HepG2 (cell line): ENCODE data around the gene ING5. TPM values are rescaled to one million over a fixed set of nuclear protein-coding genes. Genes with fewer than 3 reads are reported as not detected.
A peak's percentile ranks its signal among the peaks of the same experiment; 100 is the strongest.

ENCODE experiments used
- ARNT ChIP-seq: fragments of 450-650 bp; IDR thresholded peaks from 2 replicates; pipeline ENCODE4 v1.6.1; 2017
- KLF11 ChIP-seq: IDR thresholded peaks from 2 replicates; pipeline ENCODE4 v1.6.1; 2016; ENCODE audit warnings: missing compliant biosample characterization
- POLR2AphosphoS2 ChIP-seq: IDR thresholded peaks from 2 replicates; pipeline ENCODE4 v1.6.1; 2011; ENCODE audit warnings: low read depth, low read length, improper control_type of control experiment
- REXO4 ChIP-seq: sonication (generic); formaldehyde crosslinking; IDR thresholded peaks from 2 replicates; pipeline ENCODE4 v1.8.0; 2022; ENCODE audit warnings: missing genetic modification reagents, mild to moderate bottlenecking, borderline replicate concordance
- SATB2 ChIP-seq: sonication (generic); formaldehyde crosslinking; IDR thresholded peaks from 2 replicates; pipeline ENCODE4 v1.5.0; 2020; ENCODE audit warnings: missing genetic modification reagents
- SNAPC4 ChIP-seq: sonication (generic); formaldehyde crosslinking; IDR thresholded peaks from 2 replicates; pipeline ENCODE4 v1.4.0; 2020; ENCODE audit warnings: mild to moderate bottlenecking, missing genetic modification reagents
- TERF1 ChIP-seq: sonication (generic); formaldehyde crosslinking; IDR thresholded peaks from 2 replicates; pipeline ENCODE4 v1.8.0; 2022; ENCODE audit warnings: mild to moderate bottlenecking, missing genetic modification reagents, moderate library complexity
- ZIK1 ChIP-seq: sonication (generic); formaldehyde crosslinking; IDR thresholded peaks from 2 replicates; pipeline ENCODE4 v1.5.0; 2020; ENCODE audit warnings: mild to moderate bottlenecking, low read depth, missing genetic modification reagents, borderline replicate concordance
- ZNF3 ChIP-seq: IDR thresholded peaks from 2 replicates; pipeline ENCODE4 v1.7.0; 2017; ENCODE audit warnings: inconsistent platforms
- ZNF326 ChIP-seq: sonication (generic); formaldehyde crosslinking; IDR thresholded peaks from 2 replicates; pipeline ENCODE4 v1.4.0; 2020; ENCODE audit warnings: missing genetic modification reagents, borderline replicate concordance
- ZNF550 ChIP-seq: sonication (generic); formaldehyde crosslinking; IDR thresholded peaks from 2 replicates; pipeline ENCODE4 v1.4.0; 2020; ENCODE audit warnings: mild to moderate bottlenecking, missing genetic modification reagents, borderline replicate concordance
- polyA plus RNA-seq, 8 experiments: library from polyadenylated mRNA; depleted of rRNA in 3 of 8; stranded (reverse) in 7 of 8; unstranded in 1 of 8; fragments of >200 nt; fragmentation: Illumina TruSeq in 4 of 8; extraction: Trizol in 4 of 8; gene quantifications; 2 replicates each; pipeline versions ENCODE4 v1.2.1 to v1.2.3, GENCODE V29; 2011 to 2016; ENCODE audit warnings: low read depth in 4 of 8, missing spikeins in 1 of 8, mixed read lengths in 1 of 8; ENCODE audit not compliant: insufficient read depth in 1 of 8
- total RNA-seq, 5 experiments: library from RNA; depleted of rRNA; stranded (reverse); fragments of >200 nt; fragmentation: Illumina TruSeq; extraction: Trizol; gene quantifications; 2 replicates each; pipeline ENCODE4 v1.2.3, GENCODE V29; 2016; ENCODE audit warnings: low read depth in 1 of 5
- TF ChIP-seq, protein P1 (sequence below): sonication (generic); formaldehyde crosslinking; IDR thresholded peaks from 2 replicates; pipeline ENCODE4 v1.5.0; 2020; ENCODE audit warnings: mild to moderate bottlenecking, missing genetic modification reagents, borderline replicate concordance
- TF ChIP-seq, protein P2 (sequence below): sonication (generic); formaldehyde crosslinking; IDR thresholded peaks from 2 replicates; pipeline ENCODE4 v1.5.1; 2020; ENCODE audit warnings: mild to moderate bottlenecking, missing genetic modification reagents, moderate library complexity

The ING5 gene
- total and polyA plus RNA-seq, 2 of the 13 experiments (the other 11 are each of a cell fraction or from before 2014, with no cell fraction given), result 61.9 to 71.9 TPM

DNA sequence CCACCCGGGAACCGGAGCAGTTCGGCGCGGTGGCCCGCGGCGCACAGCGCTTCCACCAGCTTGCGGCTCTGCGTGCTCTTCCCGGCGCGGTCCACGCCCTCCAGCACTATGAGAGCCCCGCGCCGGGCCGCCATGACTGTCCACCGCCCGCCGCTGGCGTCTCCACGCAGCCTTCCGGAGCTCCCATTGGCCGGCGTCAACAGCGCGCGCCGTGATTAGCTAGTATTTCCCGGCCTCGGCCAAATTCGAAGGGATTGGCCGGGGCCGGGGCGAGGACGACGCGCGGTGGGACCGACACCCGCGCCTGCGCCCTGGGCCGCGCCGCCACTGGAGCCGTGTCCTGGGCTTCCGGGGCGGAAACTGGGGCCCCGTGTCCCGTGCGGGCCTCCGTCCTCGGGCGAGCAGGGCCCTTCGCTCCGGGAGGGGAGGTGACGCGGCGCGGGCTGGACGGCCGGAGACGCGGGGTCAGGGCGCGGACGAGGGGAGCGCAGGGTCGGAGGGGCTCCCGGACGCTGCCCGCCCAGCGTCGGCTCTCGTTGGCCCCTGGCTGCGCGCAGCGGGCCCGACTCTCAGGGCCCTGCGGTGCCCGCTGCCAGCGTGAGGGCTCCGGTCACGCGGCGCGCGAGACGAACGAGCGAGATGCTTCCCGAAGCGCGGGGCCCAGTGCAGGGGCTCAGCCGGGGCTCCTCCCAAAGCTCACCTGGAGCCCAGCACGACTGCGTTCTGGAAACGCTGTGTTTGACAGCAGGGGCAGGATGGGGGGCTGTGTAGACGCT lies 15.0 kb upstream of the ING5 start, which contains the start of gene DTYMK (continued):
- TF ChIP-seq, protein P1, sequence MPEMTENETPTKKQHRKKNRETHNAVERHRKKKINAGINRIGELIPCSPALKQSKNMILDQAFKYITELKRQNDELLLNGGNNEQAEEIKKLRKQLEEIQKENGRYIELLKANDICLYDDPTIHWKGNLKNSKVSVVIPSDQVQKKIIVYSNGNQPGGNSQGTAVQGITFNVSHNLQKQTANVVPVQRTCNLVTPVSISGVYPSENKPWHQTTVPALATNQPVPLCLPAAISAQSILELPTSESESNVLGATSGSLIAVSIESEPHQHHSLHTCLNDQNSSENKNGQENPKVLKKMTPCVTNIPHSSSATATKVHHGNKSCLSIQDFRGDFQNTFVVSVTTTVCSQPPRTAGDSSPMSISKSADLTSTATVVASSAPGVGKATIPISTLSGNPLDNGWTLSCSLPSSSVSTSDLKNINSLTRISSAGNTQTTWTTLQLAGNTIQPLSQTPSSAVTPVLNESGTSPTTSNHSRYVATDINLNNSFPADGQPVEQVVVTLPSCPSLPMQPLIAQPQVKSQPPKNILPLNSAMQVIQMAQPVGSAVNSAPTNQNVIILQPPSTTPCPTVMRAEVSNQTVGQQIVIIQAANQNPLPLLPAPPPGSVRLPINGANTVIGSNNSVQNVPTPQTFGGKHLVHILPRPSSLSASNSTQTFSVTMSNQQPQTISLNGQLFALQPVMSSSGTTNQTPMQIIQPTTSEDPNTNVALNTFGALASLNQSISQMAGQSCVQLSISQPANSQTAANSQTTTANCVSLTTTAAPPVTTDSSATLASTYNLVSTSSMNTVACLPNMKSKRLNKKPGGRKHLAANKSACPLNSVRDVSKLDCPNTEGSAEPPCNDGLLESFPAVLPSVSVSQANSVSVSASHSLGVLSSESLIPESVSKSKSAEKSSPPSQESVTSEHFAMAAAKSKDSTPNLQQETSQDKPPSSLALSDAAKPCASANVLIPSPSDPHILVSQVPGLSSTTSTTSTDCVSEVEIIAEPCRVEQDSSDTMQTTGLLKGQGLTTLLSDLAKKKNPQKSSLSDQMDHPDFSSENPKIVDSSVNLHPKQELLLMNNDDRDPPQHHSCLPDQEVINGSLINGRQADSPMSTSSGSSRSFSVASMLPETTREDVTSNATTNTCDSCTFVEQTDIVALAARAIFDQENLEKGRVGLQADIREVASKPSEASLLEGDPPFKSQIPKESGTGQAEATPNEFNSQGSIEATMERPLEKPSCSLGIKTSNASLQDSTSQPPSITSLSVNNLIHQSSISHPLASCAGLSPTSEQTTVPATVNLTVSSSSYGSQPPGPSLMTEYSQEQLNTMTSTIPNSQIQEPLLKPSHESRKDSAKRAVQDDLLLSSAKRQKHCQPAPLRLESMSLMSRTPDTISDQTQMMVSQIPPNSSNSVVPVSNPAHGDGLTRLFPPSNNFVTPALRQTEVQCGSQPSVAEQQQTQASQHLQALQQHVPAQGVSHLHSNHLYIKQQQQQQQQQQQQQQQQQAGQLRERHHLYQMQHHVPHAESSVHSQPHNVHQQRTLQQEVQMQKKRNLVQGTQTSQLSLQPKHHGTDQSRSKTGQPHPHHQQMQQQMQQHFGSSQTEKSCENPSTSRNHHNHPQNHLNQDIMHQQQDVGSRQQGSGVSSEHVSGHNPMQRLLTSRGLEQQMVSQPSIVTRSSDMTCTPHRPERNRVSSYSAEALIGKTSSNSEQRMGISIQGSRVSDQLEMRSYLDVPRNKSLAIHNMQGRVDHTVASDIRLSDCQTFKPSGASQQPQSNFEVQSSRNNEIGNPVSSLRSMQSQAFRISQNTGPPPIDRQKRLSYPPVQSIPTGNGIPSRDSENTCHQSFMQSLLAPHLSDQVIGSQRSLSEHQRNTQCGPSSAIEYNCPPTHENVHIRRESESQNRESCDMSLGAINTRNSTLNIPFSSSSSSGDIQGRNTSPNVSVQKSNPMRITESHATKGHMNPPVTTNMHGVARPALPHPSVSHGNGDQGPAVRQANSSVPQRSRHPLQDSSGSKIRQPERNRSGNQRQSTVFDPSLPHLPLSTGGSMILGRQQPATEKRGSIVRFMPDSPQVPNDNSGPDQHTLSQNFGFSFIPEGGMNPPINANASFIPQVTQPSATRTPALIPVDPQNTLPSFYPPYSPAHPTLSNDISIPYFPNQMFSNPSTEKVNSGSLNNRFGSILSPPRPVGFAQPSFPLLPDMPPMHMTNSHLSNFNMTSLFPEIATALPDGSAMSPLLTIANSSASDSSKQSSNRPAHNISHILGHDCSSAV, result no peak
- TF ChIP-seq ZIK1 (CRISPR knock-in tag) (peak; percentile 97), ARNT (no peak), TERF1 (CRISPR knock-in tag) (peak; percentile 89; the same call in 1 of the 2 replicates), ZNF326 (CRISPR knock-in tag) (no peak), POLR2AphosphoS2 (peak; percentile 88; the same call in 1 of the 2 replicates), REXO4 (CRISPR knock-in tag) (peak; percentile 71; the same call in 1 of the 2 replicates), SATB2 (CRISPR knock-in tag) (peak; percentile 71; the same call in 1 of the 2 replicates), ZNF550 (CRISPR knock-in tag) (no peak), ZNF3 (no peak), SNAPC4 (CRISPR knock-in tag) (no peak), KLF11 (CRISPR knock-in tag) (no peak)
- TF ChIP-seq, protein P2, sequence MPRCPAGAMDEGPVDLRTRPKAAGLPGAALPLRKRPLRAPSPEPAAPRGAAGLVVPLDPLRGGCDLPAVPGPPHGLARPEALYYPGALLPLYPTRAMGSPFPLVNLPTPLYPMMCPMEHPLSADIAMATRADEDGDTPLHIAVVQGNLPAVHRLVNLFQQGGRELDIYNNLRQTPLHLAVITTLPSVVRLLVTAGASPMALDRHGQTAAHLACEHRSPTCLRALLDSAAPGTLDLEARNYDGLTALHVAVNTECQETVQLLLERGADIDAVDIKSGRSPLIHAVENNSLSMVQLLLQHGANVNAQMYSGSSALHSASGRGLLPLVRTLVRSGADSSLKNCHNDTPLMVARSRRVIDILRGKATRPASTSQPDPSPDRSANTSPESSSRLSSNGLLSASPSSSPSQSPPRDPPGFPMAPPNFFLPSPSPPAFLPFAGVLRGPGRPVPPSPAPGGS, result peak; percentile 98
